SW480 (cell line): Measurements from ENCODE around the gene CLCF1.
"Not testable (repeated sequence)": the region's sequence is repeated elsewhere in the genome, so short reads cannot be mapped to it uniquely, and the experiment has no call there.

ENCODE experiments used
- DNase-seq: peaks from one replicate; pipeline ENCODE4 v3.0.0-alpha.2; 2016; ENCODE audit warnings: low spot score

Gene CLCF1

DNA sequence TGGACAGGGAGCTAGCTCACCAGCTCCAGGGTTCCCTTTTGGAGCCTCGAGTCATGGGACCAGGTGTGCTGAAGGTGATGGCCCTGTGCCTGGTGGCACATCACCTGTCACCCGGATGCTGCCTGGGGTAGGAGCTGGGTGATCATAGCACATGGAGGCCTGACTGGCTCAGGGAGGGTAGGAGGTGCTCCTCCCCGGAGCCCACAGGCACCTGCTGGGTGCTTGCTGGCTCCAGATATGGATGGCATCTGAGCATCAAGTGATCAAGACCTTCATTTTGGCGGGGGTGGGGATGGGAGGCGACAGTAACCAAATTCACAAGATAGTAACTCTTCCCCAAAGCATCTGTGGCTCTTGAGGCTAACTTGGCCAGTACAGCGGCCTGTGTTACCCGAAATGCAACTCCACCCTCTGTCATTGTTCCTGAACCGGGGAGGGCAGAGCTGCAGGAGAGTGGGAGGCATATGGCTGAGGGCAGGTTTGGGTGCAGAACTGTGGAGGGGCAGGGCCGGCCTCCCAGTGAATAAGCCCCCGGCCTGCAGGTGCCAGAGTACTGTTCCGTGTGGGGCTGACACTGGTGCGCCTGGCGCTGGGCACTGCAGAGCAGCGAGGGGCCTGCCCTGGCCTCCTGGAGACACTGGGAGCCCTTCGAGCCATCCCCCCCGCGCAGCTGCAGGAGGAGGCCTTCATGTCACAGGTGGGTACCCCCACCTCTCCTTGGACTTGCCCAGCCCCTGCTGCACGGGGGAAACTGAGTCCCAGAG is 35.2 kb upstream of the CLCF1 start:
- DNase-seq, result no peak

DNA sequence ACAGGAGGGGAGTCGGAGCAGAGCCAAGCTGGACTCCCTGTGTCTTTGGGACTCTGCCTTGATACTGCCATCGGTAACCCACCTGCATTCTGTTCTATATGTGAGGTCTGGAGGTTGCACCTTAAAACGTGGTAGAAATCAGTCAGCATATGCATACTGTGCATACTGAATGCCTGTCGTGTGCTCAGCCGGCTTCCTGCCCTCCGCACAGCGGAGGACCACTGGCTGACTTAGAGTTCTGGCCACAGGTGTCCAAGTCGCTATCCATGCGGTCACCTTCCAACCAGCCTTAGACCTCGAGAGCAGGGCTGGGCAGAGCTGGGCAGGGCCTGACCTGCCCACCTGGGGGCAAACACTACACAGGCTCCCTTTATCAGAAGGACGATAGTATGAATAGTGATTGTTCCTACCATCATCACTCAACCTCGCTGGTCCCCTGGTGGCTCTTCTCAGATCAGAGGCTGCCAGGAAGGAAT is 34.3 kb upstream of the CLCF1 start:
- no peak for DNase-seq

DNA sequence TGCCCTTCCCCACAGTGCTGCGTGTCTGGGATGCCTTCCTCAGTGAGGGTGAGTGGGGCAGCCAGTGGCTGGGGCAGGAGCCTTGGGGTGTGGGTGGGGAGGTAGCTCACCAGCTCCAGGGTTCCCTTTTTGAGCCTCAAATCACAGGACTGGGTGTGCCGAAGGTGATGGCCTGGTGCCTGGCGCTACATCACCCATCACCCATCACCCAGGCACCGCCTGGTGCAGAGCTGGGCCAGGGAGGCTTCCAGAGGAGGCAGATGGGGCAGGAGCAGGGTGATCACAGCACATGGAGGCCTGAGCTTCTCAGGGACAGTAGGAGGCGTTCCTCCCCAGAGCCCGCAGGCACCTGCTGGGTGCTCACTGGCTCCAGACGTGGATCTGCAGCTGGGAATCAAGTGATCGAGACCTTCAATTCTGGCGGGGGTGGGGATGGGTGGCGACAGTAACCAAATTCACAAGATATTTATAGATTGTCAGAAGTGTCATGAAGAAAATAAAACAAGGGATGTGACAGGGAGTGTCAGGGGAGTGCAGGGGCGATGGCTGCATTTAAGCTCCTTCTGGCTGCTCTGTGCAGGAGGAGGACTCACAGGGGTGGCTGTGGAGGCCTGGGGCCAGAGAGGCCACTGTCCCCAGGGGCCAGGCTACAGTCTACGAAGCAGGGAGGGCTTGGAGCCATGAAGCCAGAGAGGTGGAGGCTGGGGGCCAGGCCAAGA is 33.7 kb upstream of the CLCF1 start:
- no peak for DNase-seq

DNA sequence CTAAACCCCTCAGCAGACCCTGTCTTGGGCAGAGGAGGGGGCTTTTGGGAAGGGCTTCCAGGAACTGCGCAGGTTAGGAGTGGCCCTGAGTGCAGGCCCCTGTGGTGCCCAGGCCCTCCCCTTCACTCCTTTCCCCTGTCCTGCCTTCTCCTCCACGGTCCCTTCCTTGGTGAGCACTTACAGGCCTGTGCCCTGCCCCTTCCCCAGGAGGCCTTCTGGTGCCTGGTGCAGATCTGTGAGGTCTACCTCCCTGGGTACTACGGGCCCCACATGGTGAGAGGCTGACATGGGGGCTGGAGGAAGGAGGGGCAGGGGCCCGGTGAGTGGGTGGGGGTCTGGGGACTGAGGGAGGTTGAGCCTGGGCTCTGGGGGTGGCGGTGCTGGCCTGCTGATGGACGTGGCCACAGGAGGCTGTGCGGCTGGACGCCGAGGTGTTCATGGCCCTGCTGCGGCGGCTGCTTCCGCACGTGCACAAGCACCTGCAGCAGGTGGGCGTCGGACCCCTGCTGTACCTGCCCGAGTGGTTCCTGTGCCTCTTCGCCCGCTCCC is 33.1 kb upstream of the CLCF1 start:
- DNase-seq, result no peak

GRCh38 chr11:67405688-67406339 is 32.4 kb upstream of the CLCF1 start:
- no peak for DNase-seq

- no peak for DNase-seq
Measured at GRCh38 chr11:67405196-67405567, 31.8 kb upstream of the CLCF1 start.

- no peak for DNase-seq
Measured at GRCh38 chr11:67404515-67405195, 31.3 kb upstream of the CLCF1 start.

GRCh38 chr11:67403085-67403484 is 29.7 kb upstream of the CLCF1 start:
- not testable (repeated sequence) for DNase-seq

GRCh38 chr11:67402192-67402839 is 28.9 kb upstream of the CLCF1 start:
- DNase-seq, result not testable (repeated sequence)

DNA sequence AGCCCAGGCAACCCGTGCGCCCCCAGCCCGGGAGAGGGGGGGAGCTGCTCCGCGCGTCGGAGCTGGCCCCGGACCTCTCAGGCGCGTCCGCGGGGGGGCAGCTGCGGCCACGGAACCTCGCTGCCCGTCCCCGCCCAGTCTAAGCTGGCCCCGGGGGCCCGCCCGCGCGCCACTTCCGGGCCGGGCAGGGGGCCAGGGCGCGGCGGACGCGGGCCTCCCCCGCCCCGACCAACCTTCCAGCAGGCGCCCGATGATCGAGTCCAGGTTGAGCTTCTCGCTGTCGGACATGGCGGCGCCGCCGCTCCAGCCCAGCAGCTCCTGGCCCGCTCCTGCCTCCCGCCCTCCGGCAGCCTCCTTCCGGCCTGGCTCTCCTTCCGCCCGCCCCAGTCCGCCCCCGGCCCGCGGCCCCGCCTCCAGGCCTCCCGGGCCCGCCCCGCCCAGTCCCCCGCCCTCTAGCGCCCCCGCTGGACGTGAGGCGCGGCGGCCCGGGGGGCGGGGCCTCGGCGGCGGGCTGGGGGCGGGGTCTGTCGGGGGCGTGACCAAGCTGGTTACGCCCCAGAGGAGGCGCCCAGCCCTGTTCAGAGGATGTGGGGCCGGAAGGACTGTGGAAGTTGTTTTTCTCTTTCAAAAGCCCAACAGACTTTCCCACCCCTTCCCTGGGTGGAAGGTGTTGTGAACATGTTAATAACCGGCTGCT is 28.2 kb upstream of the CLCF1 start, which contains the start of gene PPP1CA:
TSS of gene PPP1CA (minus strand) at position 364 of the 697 bp plus-strand sequence. CDS start at position 288, 76 bp downstream.
- peak; percentile 89 for DNase-seq

GRCh38 chr11:67400942-67401494 is 27.6 kb upstream of the CLCF1 start:
- DNase-seq, result no peak

GRCh38 chr11:67400251-67400941 is 27.0 kb upstream of the CLCF1 start:
- no peak for DNase-seq

DNA sequence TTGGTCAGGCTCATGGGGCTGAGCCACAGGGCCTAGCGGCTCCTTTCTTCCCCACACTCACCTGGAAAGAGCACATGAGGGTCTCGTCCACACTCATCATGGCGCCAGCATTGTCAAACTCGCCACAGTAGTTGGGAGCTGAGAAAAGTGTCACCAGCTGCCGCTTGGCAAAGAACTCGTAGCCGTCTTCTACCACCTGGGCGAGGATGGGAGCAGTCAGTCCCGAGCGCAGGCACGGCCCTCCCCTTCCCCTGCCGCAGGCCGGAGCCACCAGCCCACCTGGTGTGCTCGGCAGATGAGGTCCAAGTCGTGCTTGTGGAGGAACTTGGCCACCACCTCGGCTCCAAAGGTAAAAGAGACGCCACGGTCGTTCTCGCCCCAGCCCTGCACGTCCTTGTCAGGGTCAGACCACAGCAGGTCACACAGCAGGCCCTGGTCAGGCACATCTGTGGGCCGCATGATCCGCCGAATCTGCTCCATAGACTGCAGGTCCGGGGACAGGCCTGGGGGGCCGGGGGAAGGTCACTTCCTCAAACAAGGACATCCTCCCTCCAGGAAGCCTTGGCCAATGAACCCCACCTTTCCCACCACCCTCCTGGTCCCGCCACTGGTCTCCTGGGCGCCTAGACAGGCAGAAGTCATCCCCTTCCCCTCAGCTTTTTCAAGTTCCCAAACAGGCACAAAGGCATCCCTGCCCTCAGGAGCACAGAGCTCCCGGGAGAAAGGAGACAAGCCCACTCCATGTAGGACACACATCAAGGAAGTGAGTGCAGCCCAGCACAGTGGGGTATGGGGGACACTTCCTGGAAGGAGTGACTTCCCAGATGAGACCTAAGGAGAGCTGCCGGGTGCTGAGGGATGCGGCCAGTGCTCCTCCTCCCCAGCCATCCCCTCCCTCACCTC is 25.5 kb upstream of the CLCF1 start:
- no peak for DNase-seq

DNA sequence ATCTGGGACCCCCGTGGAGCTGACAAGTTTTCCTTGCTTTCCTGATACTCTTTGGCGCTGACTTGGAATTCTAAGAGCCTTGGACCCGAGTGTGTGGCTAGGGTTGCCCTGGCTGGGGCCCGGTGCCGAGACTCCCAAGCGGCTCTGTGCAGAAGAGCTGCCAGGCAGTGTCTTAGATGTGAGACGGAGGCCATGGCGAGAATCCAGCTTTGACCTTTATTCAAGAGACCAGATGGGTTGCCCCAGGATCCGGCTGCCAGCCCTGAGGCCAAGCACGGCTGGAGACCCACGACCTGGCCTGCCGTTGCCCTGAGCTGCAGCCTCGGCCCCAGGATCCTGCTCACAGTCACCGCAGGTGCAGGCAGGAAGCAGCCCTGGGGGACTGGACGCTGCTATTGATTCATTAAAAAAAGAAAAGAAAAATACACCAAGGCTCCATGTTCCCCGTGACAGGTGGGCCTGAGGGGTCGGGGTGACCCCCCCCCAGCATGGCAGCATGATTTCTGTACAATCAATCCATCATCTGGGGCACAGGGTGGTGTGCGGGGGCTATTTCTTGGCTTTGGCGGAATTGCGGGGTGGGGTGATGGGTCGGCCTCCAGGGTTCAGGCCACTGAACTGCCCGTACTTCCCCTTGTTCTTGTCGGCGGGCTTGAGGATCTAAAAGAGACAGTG is 24.7 kb upstream of the CLCF1 start:
- no peak for DNase-seq

DNA sequence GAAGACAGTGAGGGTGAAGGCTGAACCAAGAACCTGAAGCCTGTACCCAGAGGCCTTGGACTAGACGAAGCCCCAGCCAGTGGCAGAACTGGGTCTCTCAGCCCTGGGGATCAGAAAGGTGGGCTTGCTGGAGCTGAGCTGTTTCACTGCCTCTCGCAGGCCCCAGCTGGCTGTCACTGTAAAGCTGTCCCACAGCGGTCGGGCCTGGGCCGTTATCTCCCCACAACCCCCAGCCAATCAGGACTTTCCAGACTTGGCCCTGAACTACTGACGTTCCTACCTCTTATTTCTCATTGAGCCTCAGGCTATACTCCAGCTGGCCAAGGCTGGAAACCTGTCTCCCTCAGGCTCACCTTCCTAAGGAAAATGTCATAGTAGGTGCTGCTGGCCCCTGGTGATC is 24.1 kb upstream of the CLCF1 start:
- no peak for DNase-seq

- no peak for DNase-seq
Measured at GRCh38 chr11:67396587-67397389, 23.4 kb upstream of the CLCF1 start.

- DNase-seq, result no peak
Measured at GRCh38 chr11:67396259-67396581, 22.8 kb upstream of the CLCF1 start.
